HG03025 (cell line): ENCODE data around the gene RBMS1.
"Not testable (repeated sequence)": the region's sequence is repeated elsewhere in the genome, so short reads cannot be mapped to it uniquely, and the experiment has no call there.

Experiments used
- ATAC-seq: cut with Tn5 transposase; IDR thresholded peaks from one replicate; pipeline ENCODE4 v1.9.1; 2021; ENCODE audit warnings: mild to moderate bottlenecking, moderate library complexity; ENCODE audit not compliant: unreplicated experiment, low FRiP score

Gene RBMS1

GRCh38 chr2:160502478-160502877, 8.9 kb upstream of the RBMS1 start:
- no peak for ATAC-seq

GRCh38 chr2:160501370-160501769, 7.8 kb upstream of the RBMS1 start:
- no peak for ATAC-seq

DNA sequence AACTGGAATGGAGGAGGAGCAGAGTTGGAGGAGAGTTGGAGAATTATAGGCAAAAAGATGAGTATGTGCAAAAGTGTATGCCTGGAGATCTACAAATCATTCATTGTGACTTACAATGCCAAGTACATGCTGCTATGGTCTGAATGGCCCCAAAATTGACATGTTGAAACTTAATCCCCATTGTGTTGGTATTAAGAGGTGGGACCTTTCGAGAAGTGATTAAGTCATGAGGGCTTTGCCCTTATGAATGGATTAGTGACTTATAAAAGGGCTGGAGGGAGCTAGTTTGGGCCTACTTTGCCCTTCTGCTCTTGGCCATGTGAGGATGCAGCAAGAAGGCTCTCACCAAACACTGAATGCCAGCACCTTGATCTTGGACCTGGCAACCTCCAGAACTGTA, 6.3 kb upstream of the RBMS1 start:
- ATAC-seq = no peak

GRCh38 chr2:160498137-160498536, 4.5 kb upstream of the RBMS1 start:
- ATAC-seq = no peak

- ATAC-seq = no peak
Measured at GRCh38 chr2:160494201-160494644, 616 bp upstream of the RBMS1 start.

DNA sequence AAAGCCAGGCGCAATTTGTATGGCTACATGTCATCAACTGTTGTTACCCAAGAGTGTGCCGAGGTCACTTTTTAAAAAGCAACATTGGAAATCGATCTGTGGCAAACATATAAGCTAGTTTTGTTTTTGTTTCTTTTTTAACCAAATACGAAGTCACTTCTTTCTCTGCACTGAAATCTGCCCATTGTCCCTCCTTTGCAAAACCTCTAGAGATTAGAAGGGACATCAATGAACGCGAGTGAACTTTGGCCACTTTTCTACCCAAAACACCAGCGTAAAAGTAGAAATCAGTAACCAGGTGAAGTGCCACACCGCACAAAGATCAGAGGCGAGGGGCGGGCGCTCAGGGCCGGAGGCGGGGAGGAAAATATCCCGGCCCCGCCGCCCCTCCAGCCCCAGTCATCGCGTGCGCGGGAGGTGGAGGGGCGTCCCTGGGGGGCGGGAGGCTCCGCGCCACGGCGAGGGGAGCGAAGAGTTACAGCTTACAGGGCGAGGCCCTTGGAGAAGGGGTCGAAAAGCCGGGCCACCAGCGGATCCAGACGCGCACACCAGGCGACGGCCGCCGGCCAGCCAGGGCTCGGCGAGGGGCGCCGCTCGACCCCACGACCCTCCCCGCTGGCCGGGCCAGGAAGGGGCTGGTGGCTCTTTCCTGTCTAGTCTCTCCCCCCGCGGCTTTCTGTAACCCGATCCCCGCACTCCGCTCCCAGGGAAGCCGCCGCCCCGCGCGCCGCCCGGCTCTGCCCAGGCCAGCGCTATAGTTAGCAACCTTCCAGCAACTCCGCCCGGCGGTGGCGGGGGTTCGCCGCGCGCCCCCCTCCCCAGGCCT, 993 bp downstream of the RBMS1 start:
- ATAC-seq = peak; percentile 41

GRCh38 chr2:160491911-160492371, 1.7 kb downstream of the RBMS1 start:
- no peak for ATAC-seq

DNA sequence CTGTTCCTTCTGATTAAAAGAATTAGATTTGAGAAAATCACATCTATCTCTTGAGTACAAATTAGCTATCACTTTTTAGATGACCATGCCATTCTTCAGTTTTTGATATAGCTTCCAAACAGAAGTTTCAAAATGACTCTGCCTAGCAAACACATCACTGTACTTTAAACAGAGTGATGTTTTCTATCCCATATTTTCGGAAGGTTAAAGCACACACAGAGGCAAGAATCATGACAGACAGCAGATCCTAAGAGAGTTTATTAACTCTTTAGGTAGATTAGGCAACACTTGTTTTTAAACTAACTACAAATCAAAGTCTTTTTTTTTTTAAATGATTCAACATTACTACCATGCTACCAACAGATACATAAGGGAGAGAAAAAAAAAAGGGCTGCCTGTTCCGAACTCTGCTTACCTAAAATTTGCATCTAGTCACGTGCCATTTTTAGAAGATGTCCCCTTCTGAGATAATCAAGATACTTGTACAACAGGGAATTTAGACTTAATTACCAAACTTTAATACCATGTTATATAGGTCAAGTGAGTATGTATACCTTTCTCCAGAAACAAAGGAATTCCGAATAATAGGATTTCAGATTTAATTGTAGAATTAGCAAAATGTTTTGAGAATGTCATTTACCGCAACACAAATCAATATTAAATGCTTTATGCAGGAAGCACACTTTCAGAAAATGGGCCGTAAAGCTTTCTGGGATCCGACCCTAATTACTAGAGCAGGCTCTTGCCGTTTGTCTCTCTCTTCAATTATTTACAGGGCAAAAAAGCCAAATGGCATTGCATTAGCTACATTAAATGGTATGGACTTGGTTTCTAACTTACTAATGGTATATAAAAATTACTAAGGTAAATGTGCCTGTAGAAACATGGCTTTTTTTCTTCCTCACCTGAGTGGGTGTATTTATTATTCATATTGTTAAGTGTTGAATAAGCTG, 2.6 kb downstream of the RBMS1 start:
- no peak for ATAC-seq

GRCh38 chr2:160489111-160489510, 4.5 kb downstream of the RBMS1 start:
- ATAC-seq = no peak

- not testable (repeated sequence) for ATAC-seq
Measured at GRCh38 chr2:160488289-160488688, 5.3 kb downstream of the RBMS1 start.

DNA sequence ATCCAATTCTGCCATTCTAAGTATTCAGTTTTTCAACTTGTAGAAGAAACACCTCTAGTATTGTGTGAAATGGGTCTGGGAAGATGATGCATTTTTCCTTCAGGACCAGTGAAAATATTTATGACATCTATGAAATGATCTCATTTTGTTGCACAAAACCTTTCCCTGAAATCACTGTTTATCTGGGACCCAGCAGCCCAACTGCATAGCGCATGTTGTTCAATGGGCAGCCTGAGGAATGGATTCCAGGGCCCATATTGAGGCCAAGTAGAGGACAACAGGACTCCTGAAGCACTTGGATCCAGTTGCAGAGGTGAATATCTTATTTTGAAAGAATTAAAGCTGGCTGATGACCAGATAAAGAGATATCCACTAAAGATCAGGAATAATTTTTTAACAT, 7.3 kb downstream of the RBMS1 start:
- ATAC-seq = no peak

DNA sequence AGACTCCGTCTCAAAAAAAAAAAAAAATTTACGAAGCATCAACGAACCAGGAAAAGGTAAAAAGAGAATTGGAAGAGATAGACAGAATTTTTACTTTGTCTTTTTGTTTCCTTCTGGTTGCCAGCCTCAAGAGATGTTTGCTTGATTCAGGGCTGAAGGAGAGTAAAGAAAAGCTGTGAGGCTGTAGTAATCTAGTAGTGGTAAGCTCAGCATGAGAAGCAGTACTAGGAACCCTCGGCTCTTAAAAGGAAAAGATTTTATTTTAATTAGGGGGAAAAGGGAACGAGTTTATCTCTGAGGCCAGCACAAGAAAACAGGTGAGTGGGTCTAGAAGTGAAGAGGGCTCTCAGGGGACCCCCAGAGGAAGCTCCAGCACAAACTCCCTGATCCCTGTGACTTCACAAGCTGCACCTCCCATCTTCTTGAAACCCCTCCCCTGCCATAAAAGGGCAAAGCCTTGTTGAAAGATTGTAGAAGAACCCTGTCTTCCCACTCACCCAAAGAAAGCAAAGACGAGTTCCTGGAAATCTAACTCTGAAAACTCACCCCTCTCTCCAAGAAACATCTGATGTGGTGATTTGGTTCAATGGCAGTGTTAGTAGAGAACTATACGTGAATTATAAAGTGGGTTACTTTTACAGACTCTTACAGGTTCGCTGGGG, 8.6 kb downstream of the RBMS1 start:
- no peak for ATAC-seq

- no peak for ATAC-seq
Measured at GRCh38 chr2:160482673-160483072, 10.9 kb downstream of the RBMS1 start.

- no peak for ATAC-seq
Measured at GRCh38 chr2:160479269-160479668, 14.3 kb downstream of the RBMS1 start.

DNA sequence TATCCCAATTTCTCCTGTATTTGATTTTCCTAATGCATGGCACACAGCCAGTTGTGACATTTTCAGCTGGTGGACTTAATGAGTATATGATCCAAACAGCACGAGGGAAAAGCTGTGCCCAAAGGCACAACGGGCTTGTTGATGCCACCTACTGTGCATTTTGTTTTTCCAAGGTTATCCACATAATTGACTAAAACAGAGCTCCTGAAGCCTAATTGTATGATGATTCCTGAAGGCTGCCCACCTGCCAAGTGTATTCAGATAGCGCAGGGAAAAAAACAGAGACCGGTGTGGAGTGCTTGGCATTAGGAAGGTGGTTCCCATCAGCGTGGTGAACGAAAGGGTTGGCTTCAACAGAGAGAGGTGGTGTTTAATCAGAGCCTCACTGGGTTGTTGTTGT, 14.9 kb downstream of the RBMS1 start:
- ATAC-seq = no peak

DNA sequence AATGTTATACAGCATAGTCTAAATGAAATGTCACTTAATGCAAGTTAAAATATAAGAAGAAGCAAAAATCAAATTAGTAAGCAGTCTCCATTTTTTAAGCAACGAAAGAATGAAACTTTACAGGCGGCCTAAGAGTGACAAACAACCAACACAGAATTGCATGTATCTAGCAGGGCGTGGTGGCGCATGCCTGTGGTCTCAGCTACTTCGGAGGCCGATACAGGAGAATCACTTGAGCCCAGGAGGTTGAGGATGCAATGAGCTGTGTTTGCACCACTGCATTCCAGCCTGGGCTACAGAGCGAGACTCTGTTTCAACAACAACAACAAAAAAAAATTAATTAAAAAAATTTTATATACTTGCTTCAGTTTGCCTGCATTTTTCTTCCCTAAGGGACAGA, 16.6 kb downstream of the RBMS1 start:
- no peak for ATAC-seq

GRCh38 chr2:160474891-160475787, 18.5 kb downstream of the RBMS1 start:
- ATAC-seq = no peak

GRCh38 chr2:160474319-160474645, 19.3 kb downstream of the RBMS1 start:
- no peak for ATAC-seq

DNA sequence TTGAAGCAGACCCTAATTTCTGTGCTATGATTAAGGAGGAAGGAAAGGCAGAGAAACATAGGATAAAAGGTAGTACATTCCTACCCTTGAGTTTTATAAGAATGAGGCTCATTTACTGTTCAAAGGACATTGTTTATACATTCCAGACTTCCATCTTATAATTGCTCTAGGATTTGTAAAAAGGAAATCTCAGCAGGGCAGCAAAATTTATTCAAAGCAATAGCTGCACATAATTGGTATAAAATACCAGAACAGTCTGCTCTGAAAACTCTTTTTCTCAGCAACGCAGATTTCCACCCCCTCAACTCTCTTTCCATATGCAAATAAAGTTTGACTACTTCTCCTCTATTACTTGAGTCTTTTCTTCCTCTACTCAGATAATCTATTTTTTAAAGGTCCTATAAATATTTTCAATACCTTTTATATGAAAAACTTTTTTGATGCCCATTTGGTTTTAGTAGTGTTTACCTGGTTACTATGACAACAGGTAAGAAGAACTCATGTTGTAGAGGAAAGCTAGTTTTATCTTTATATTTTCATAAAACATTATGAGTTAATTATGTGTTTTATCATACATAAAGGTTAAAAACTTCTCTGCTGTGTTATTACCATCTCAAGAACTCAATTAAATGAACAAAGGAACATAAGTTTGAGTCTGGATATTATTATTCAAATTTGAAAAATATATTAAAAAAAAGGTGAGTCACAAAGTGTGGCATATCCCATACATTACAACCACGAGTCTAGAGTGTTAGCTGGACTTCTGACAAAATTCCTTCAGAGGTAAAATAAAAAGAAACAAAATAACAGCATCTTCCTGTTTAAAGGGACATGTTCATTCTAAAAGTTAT, 19.9 kb downstream of the RBMS1 start:
- ATAC-seq = no peak
